Adrenal gland (tissue), 12 donors: Measurements from ENCODE around the gene ARHGAP26. TPM values are rescaled to one million over a fixed set of nuclear protein-coding genes. Genes with fewer than 3 reads are reported as not detected.
A peak's percentile ranks its signal among the peaks of the same experiment; 100 is the strongest.

Experiments used
- DNase-seq, 7 donors: peaks; one replicate each; pipeline ENCODE4 v3.0.0-alpha.2; 2019 to 2020
- H3K27ac ChIP-seq, 5 donors: fragments of 200-600 bp; sonication (generic) in 4 of 5; 1 replicate in 3 of 5; 2 replicates in 2 of 5; pipeline versions ENCODE4 v1.5.1 to v1.8.0; 2016 to 2020; ENCODE audit warnings: mild to moderate bottlenecking in 1 of 5
- H3K27me3 ChIP-seq: fragments of 200-600 bp; 2 replicates; pipeline ENCODE4 v1.8.0; 2021
- H3K36me3 ChIP-seq, 2 donors: fragments of 200-600 bp; replicated peaks in 1 of 2; 1 replicate in 1 of 2; 2 replicates in 1 of 2; pipeline versions ENCODE4 v1.5.1 to v1.8.0; 2018 to 2022
- H3K4me1 ChIP-seq, 2 donors: fragments of 200-600 bp; replicated peaks in 1 of 2; 1 replicate in 1 of 2; 2 replicates in 1 of 2; pipeline versions ENCODE4 v1.5.1 to v1.8.0; 2018 to 2021
- H3K4me3 ChIP-seq, 4 donors: fragments of 200-600 bp; sonication (generic) in 3 of 4; one replicate each; pipeline ENCODE4 v1.5.1; 2016 to 2018
- H3K9me3 ChIP-seq, 3 donors: fragments of 200-600 bp; sonication (generic) in 1 of 3; replicated peaks in 1 of 3; 1 replicate in 2 of 3; 2 replicates in 1 of 3; pipeline versions ENCODE4 v1.5.1 to v1.8.0; 2016 to 2021
- POLR2A ChIP-seq, 2 donors: fragments of 450-650 bp; IDR thresholded peaks; one replicate each; pipeline ENCODE4 v1.6.1; 2017; ENCODE audit warnings: antibody characterized with exemption in 2 of 2, mild to moderate bottlenecking in 2 of 2, moderate library complexity in 1 of 2
- WGBS, 4 donors: extraction: QIAGEN DNeasy Blood & Tissue Kit in 2 of 4; methylation state at CpG; one replicate each; pipeline versions ENCODE4 v1.1.5 to v1.1.7; 2013 to 2017; 5-methylcytosine and 5-hydroxymethylcytosine counted together
- intact Hi-C, 2 donors: fragments of 100-400 bp; cut with DNase I; formaldehyde crosslinking; loops; one replicate each; pipeline versions ENCODE4 v1.14.1 to v1.15.0; 2022 to 2023
- polyA plus RNA-seq, 3 donors: library from polyadenylated mRNA; stranded (reverse); fragments of 200-250 nt in 2 of 3; fragments of 350-450 nt in 1 of 3; fragmentation: Illumina TruSeq in 1 of 3; extraction: RNeasy Lipid Tissue Mini Kit (QIAGEN cat#74804) in 1 of 3; gene quantifications; one replicate each; pipeline ENCODE4 v1.2.3, GENCODE V29; 2013 to 2014
- total RNA-seq, 9 donors: library from RNA; depleted of rRNA in 4 of 9; stranded (reverse); fragments of >200 nt in 4 of 9; fragments of 120-200 nt in 1 of 9; fragmentation: NEBNext Ultra II Directional in 1 of 9; extraction: Animal tissue kit (Norgen Biotek cat#: 25700) in 1 of 9; gene quantifications; one replicate each; pipeline versions ENCODE4 v1.1.0 to v1.2.4, GENCODE V29; 2013 to 2023
- TF ChIP-seq, protein P1 (sequence below), 6 experiments: fragments of 450-650 bp in 4 of 6; fragments of 200-600 bp in 2 of 6; sonication (generic) in 1 of 6; IDR thresholded peaks; 1 replicate in 5 of 6; 2 replicates in 1 of 6; pipeline versions ENCODE4 v1.5.1 to v1.8.0; 2016 to 2021; ENCODE audit warnings: antibody characterized with exemption in 6 of 6, mild to moderate bottlenecking in 2 of 6, moderate library complexity in 1 of 6
- donor health status: healthy with polysubstance abuse.
- donor health status: Bipolar disorder and iron deficiency.
- donor health status: DM: yes; HTN: yes; CAD: no.
- donor health status: DM: no; HTN: no; CAD: no.
- donor health status: DM: no; HTN: no; CAD: no.
- donor health status: DM: yes; HTN: yes; CAD: no.

The ARHGAP26 gene
- total and polyA plus RNA-seq, 12 donors = 3.0 to 21.7 (median 10.8) TPM

DNA sequence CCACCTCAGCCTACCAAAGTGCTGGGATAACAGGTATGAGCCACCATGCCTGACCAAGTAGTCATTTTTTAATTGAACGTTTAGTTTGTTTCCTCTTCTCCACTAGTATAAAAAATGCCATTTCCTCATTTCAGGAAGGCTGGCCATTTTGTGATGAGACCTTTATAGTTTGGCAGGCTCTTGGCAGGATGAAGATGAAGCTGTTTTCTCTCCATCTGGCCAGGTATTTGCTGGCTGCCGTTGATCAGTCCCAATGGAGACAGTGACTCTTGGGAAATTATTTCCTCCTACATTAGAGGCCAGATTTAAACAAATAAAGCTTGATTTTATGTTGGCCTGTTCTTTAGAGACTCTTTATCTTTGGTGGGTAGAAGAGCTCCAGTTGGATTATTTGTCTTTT lies 199.0 kb downstream of the ARHGAP26 start:
- H3K27ac ChIP-seq = no peak overlapping the region
- WGBS, 4 donors = 49 to 64% (median 58%) methylated on average over 2 of the region's 2 CpGs
- no peak overlapping the region for H3K4me3 ChIP-seq
- H3K4me1 ChIP-seq = peaks cover 0 to 3% of the 10 kb centered on the region in 2 donors
- TF ChIP-seq POLR2A (IDR thresholded peaks at IDR 0.05) = no peak
- TF ChIP-seq, protein P1, sequence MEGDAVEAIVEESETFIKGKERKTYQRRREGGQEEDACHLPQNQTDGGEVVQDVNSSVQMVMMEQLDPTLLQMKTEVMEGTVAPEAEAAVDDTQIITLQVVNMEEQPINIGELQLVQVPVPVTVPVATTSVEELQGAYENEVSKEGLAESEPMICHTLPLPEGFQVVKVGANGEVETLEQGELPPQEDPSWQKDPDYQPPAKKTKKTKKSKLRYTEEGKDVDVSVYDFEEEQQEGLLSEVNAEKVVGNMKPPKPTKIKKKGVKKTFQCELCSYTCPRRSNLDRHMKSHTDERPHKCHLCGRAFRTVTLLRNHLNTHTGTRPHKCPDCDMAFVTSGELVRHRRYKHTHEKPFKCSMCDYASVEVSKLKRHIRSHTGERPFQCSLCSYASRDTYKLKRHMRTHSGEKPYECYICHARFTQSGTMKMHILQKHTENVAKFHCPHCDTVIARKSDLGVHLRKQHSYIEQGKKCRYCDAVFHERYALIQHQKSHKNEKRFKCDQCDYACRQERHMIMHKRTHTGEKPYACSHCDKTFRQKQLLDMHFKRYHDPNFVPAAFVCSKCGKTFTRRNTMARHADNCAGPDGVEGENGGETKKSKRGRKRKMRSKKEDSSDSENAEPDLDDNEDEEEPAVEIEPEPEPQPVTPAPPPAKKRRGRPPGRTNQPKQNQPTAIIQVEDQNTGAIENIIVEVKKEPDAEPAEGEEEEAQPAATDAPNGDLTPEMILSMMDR (IDR thresholded peaks at IDR 0.05) = no peak
- no peaks in the 10 kb centered on the region for H3K9me3 ChIP-seq
- intact Hi-C loops = no loop called here
- no peaks in the 10 kb centered on the region for H3K36me3 ChIP-seq
- no peak for DNase-seq
- no peaks in the 10 kb centered on the region for H3K27me3 ChIP-seq

DNA sequence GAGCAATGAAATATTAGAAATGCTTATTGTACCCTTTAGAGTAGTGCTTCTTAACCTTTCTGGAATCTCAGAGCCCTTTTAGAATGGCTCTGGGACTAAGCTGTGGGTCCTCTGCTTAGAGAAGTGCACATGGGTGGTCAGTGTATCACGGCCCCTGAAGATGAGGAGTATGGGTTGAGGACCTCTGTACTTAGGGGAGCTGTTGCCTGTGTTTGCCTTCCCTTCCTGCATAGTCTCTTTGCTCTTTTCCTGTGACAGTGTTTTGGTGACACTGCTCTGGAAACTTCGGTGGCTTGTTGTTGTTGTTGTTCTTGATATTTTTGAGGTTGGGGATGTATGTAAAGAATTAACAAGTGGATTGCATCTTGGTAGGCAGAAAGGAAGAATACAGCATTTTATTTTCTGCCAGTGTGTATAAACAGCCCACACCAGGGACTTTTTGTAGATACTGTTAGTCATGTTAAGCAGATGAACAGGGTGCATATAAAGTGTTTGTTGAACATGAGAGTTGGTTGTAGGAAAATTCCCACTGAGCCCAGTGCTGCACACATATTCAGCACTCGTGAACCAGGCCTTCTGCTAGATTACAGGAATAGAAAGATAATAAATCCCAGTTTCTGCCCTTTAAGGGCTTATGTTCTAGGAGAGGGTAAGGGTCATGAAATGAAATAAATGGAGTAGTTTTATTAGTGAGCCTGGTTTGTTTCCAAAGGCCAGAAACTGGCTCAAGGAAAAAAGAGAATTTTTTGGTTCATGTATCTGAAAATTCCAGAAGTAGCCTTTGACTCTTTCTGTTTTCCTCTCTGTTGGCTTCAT lies 199.7 kb downstream of the ARHGAP26 start:
- H3K4me3 ChIP-seq = no peak overlapping the region
- no peaks in the 10 kb centered on the region for H3K36me3 ChIP-seq
- no peaks in the 10 kb centered on the region for H3K27me3 ChIP-seq
- intact Hi-C loops = no loop called here
- 70 to 78% (median 77%) methylated on average over 3 of the region's 3 CpGs for WGBS, 4 donors
- TF ChIP-seq, protein P1 (IDR thresholded peaks at IDR 0.05) = no peak
- no peak for TF ChIP-seq POLR2A (IDR thresholded peaks at IDR 0.05)
- peaks cover 0 to 3% of the 10 kb centered on the region in 2 donors for H3K4me1 ChIP-seq
- no peak for DNase-seq
- H3K9me3 ChIP-seq = no peaks in the 10 kb centered on the region
- H3K27ac ChIP-seq = peak overlapping the region in 1 of 5 donors; percentile 2

DNA sequence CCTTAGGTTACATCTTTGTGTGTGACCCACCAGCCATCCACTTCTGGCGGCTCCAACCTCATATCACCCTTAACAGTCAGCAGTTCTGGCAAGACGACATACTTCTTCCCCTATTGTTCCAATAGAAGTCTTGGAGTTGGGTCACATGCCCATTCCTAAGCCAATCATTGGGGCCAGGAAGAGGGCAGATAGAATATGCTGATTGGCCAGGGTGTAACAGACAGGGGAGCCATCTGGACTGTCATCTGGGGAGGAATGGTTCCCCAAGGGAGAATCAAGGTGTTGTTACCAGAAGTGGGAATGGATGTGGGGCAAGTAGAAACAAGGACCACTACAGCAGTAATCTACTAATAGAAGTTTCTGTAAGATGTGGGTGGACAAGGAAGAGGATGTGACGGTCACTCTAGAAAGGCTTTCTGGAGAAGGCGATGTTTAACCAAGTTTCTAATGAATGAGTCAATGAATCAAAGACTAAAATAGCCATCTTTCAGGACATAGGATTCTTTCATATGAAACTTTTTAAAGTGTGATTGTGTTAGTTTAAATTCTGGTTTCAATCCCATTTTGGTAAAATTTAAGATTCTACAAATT lies 200.4 kb downstream of the ARHGAP26 start:
- 73 to 86% (median 85%) methylated on average over 4 of the region's 4 CpGs for WGBS, 4 donors
- intact Hi-C loops = no loop called here
- Histone ChIP-seq H3K4me3 (no peak overlapping the region), H3K36me3 (no peaks in the 10 kb centered on the region), H3K27ac (peak overlapping the region in 2 of 5 donors; percentile 14 to 50), H3K27me3 (no peaks in the 10 kb centered on the region), H3K4me1 (peaks cover 0 to 3% of the 10 kb centered on the region in 2 donors), H3K9me3 (no peaks in the 10 kb centered on the region)
- DNase-seq = no peak
- TF ChIP-seq, protein P1 (IDR thresholded peaks at IDR 0.05) = no peak
- no peak for TF ChIP-seq POLR2A (IDR thresholded peaks at IDR 0.05)

DNA sequence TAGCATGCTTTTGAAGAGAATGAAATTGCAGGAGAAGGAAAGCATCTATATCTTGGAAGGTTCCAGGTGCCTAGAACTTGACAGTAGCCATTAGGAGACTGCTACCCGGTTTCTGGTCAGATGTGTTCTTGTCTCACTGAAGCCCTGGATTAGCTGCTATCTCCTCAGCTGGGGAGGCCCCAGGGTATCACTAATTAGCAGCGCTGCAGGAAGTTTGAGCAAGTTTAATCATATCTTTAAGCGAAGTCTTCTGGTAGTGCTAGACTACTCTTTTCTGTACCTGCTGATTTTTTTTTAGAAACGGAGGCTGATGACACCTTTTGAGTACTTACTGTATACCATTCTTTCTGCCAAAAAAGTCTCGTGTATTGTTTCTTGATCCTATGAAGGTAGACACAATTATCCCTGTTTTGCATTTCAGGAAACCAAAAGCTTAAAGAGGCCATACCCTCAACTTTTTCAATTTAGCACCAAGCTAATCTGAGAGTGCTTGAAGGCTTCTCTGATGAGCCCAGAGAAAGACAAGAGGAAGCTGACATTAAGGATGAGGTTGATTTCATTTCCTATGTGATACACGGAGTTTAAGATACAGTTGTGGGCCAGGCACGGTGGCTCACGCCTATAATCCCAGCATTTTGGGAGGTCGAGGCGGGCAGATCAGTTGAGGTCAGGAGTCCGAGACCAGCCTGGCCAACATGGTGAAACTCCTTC lies 201.3 kb downstream of the ARHGAP26 start:
- DNase-seq = no peak
- H3K27me3 ChIP-seq = no peaks in the 10 kb centered on the region
- H3K9me3 ChIP-seq = no peaks in the 10 kb centered on the region
- peaks cover 0 to 3% of the 10 kb centered on the region in 2 donors for H3K4me1 ChIP-seq
- no peak overlapping the region for H3K27ac ChIP-seq
- no peaks in the 10 kb centered on the region for H3K36me3 ChIP-seq
- no peak overlapping the region for H3K4me3 ChIP-seq
- intact Hi-C loops = no loop called here
- 81 to 89% (median 84%) methylated on average over 11 of the region's 11 CpGs for WGBS, 4 donors
- TF ChIP-seq, protein P1 (IDR thresholded peaks at IDR 0.05) = no peak
- TF ChIP-seq POLR2A (IDR thresholded peaks at IDR 0.05) = no peak
